NB4 (cell line): Measurements from ENCODE around the gene IGSF21.

Experiments
- DNase-seq: peaks from one replicate; pipeline ENCODE4 v3.0.0; 2010; ENCODE audit warnings: low read depth
- H3K4me3 ChIP-seq: one replicate; pipeline ENCODE4 v1.5.1; 2011; ENCODE audit warnings: mild to moderate bottlenecking, low read depth, low read length, moderate library complexity
- MYC ChIP-seq: IDR thresholded peaks from 2 replicates; pipeline ENCODE4 v1.6.1; 2011; ENCODE audit warnings: low read depth, low read length
- POLR2A ChIP-seq: IDR thresholded peaks from 2 replicates; pipeline ENCODE4 v1.6.1; 2011; ENCODE audit warnings: mild to moderate bottlenecking; ENCODE audit not compliant: insufficient read length; ENCODE audit errors: extremely low read depth
- TF ChIP-seq, protein P1 (sequence below): IDR thresholded peaks from 2 replicates; pipeline ENCODE4 v1.6.1; 2011; ENCODE audit warnings: low read depth, low read length
- TF ChIP-seq, protein P2 (sequence below): IDR thresholded peaks from one replicate; pipeline ENCODE4 v1.5.1; 2012; ENCODE audit warnings: low read depth, low read length

IGSF21 gene

DNA sequence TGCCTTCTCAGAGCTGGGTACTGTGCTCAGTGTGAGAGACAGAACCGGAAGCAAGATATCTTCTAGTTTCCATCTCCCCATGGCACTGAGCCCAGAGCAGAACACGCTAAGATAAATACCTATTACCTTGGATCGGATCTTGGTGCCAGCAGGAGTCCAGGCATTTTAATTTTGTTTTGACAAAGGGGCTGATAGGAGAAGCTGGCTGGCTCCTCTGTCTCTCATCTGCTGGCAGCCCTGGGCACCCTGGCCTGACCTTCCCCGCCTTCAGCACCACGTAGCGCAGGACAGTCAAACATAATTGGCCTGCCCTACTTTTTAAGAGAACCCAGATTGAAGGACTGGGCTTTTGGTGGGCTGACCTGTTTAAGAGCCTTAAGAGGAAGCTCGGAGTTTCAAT is 212.5 kb downstream of the IGSF21 start:
- TF ChIP-seq MYC (no peak), POLR2A (no peak)
- TF ChIP-seq, protein P1, sequence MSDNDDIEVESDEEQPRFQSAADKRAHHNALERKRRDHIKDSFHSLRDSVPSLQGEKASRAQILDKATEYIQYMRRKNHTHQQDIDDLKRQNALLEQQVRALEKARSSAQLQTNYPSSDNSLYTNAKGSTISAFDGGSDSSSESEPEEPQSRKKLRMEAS: no peak
- TF ChIP-seq, protein P2, sequence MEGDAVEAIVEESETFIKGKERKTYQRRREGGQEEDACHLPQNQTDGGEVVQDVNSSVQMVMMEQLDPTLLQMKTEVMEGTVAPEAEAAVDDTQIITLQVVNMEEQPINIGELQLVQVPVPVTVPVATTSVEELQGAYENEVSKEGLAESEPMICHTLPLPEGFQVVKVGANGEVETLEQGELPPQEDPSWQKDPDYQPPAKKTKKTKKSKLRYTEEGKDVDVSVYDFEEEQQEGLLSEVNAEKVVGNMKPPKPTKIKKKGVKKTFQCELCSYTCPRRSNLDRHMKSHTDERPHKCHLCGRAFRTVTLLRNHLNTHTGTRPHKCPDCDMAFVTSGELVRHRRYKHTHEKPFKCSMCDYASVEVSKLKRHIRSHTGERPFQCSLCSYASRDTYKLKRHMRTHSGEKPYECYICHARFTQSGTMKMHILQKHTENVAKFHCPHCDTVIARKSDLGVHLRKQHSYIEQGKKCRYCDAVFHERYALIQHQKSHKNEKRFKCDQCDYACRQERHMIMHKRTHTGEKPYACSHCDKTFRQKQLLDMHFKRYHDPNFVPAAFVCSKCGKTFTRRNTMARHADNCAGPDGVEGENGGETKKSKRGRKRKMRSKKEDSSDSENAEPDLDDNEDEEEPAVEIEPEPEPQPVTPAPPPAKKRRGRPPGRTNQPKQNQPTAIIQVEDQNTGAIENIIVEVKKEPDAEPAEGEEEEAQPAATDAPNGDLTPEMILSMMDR: no peak
- no peak for DNase-seq
- no peak overlapping the region for H3K4me3 ChIP-seq

DNA sequence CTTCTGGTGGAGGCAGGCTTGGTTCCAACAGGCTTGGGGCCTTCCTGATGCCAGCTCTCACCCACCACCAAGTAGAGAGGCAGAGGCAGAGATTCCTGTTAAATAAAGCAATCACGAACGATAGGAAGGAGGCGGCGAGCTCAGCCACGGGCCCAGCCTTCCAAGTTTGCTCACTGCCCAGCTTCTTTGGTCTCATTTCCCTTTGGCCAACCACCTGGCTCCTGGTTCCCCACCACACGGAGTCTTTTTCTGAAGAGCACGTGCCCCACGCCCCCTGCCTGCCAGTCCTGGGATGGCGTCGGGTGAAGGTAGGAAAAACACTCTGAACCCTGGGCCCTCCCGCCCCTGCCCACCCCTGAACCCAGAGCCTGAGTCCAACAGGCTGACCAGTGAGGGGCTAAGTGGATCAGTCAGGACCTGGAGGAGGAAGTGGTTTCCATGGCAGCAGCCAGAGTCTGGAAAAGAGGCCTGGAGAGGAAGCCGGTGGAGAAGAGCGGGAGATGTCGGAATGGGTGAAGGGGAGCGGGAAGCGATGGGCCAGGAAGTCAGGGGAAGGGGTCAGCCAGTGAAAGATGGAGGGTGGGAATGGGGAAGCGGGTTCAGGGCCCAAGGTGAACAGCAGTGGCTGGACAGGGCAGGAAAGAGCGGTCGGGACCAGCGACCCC is 214.9 kb downstream of the IGSF21 start:
- TF ChIP-seq MYC: peak; percentile 43; the same call in 1 of the 2 replicates
- TF ChIP-seq, protein P1: peak; percentile 78
- TF ChIP-seq, protein P2: peak; percentile 43
- no peak for TF ChIP-seq POLR2A
- H3K4me3 ChIP-seq: no peak overlapping the region
- DNase-seq: peak; percentile 14

DNA sequence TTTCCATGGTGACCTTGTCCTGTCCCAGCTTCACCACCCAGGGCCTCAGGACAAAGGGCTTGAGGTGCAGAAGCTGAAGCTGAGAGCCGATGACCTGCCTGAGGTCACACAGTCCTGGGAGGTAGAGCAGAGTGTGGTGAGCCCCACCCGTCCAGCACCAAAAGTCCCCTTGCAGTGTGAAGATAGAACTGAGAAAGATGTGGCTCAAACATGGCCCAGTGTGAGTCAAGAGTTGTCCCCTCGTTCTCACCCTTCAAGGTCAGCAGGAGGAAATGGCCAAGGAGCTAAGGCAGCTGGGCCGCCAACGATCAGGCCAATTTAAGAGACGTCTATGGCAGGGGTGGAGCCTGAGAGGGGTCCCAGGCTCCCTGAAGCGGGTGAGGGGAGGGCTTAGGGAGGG is 215.7 kb downstream of the IGSF21 start:
- DNase-seq: no peak
- TF ChIP-seq POLR2A (no peak), MYC (no peak)
- TF ChIP-seq, protein P1: no peak
- TF ChIP-seq, protein P2: no peak
- H3K4me3 ChIP-seq: no peak overlapping the region

GRCh38 chr1:18324246-18324645 is 216.6 kb downstream of the IGSF21 start:
- TF ChIP-seq, protein P1: no peak
- TF ChIP-seq POLR2A (no peak), MYC (no peak)
- TF ChIP-seq, protein P2: peak; percentile 34
- no peak for DNase-seq
- no peak overlapping the region for H3K4me3 ChIP-seq

DNA sequence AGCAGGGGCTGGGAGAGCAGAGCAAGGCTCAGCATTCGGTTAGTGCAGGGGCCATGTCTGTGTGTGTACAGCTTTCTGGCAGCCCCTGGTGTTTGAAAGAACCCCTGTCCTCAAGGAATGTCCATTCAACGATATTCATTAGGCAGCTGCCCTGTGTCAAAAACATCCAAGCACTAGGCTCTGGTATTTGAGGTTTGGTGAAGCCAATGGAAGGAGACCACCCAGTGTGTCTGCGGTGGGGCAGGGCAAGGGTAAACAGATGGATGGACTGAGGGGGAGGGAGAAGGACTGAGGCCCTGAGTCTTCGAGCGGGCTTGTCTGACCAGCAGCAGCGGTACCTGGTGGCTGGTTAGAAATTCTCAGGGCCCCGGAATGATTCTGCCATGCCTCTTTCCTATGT is 217.5 kb downstream of the IGSF21 start:
- no peak for TF ChIP-seq POLR2A
- TF ChIP-seq, protein P1: no peak
- TF ChIP-seq MYC: no peak
- TF ChIP-seq, protein P2: no peak
- no peak overlapping the region for H3K4me3 ChIP-seq
- DNase-seq: no peak
